Left renal pelvis (tissue), 4 donors: ENCODE data around the gene TIMM10B. TPM values are rescaled to one million over a fixed set of nuclear protein-coding genes. Genes with fewer than 3 reads are reported as not detected.

Source experiments
- DNase-seq, 4 donors: peaks; one replicate each; pipeline ENCODE4 v3.0.0-alpha.2; 2013; ENCODE audit warnings: low read depth in 4 of 4, low spot score in 3 of 4
- polyA plus RNA-seq, 4 donors: library from polyadenylated mRNA; unstranded; fragments of 120-200 nt; gene quantifications; one replicate each; pipeline ENCODE4 v1.2.1, GENCODE V29; 2013; ENCODE audit not compliant: insufficient read length in 4 of 4

TIMM10B gene, protein sequence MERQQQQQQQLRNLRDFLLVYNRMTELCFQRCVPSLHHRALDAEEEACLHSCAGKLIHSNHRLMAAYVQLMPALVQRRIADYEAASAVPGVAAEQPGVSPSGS
- 10 to 100 TPM; 25.5 to 39.3 (median 38.4) TPM for polyA plus RNA-seq

DNA sequence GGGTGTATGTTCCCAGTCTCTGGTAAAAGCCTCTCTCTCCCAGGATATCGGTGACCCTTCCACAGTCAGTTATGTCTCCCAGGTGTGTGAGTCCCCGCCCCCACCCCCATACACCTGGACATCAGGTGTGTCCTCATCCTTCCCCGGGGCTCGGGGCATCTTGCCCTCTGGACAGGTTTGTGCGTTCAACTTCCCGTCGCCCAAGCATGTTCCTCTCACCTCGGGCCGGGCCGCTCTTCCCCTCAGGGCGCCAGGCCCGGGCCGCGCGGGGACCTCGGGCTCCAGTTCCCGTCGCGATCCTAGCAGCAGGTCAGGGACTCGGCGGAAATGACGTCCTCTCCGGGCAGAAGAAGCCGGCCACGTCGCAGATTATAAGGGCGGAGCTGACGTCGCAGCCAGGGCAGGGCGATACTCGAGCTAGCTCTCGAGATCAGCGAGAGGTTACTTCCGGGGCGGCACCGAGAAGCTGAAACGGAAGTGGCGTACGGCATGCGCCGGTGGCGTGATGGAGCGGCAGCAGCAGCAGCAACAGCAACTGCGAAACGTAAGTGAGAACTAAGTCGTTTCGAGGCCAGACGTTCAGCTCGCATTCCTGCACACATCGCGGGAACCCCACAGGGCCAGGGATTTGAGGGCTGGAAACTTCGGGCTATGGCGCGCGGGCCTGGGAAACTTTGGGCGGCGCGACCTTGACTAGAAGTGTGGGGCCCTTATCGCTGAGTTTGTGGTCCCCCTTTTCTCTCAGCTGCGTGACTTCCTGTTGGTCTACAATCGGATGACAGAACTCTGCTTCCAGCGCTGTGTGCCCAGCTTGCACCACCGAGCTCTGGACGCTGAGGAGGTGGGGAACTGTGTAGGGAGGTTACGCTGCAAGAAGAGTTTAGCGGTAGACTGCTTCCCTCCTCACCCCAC lies at the start of gene TIMM10B, which contains the start of gene ARFIP2:
Gene TIMM10B (plus strand): TSS at position 490 of the 912 bp plus-strand sequence. CDS start 16 bp downstream, at position 506.
Gene ARFIP2 (minus strand): TSS at position 320 of the 912 bp plus-strand sequence. CDS start 910 bp downstream, outside the sequence.
- DNase-seq: peak; percentile 93 to 95 (median 94)

DNA sequence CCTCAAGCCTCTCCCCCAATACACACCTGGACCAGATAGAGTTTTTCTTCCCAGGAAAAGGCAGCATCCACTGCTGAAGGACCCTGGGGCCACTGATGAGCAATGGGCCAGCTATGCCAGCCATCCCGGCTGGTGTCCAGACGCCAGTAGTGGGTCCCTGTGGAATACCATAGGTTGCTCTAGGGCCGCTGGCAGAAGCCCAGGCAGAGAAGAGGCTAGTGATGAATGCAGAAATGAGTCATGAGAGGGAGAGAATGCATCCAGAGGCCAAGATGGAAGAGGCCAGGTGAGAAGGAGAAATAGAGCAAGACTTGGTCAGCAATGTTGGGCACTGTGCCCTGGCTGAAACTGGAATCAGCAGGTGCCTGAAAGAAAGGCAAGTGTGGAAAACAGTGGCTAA lies 49.4 kb upstream of the TIMM10B start:
- DNase-seq: no peak

DNA sequence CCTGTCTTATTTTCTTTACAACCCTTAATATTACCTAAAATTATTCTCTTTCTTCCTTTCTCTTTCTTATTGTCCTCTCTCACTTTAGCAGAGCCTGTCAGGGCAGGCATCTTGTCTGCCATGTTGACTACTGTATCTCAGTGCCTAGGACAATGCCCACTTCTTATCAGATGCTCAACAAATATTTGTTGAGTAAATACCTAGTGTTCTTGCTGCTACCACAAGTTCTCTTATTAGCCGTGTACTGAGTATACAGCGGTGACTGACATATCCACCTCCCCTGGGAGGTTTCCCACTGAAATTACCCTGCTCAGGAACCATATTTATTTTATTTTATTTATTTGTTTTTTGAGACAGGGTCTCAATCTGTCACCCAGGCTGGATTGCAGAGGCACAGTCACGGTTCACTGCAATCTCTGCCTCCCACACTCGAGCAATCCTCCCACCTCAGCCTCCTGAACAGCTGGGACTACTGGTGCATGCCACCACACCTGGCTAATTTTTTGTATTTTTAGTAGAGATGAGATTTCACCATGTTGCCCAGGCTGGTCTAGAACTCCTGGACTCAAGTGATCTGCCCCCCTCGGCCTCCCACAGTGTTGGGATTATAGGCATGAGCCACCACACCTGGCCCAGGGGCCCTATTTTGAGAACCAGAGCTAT lies 47.2 kb upstream of the TIMM10B start:
- DNase-seq: no peak

DNA sequence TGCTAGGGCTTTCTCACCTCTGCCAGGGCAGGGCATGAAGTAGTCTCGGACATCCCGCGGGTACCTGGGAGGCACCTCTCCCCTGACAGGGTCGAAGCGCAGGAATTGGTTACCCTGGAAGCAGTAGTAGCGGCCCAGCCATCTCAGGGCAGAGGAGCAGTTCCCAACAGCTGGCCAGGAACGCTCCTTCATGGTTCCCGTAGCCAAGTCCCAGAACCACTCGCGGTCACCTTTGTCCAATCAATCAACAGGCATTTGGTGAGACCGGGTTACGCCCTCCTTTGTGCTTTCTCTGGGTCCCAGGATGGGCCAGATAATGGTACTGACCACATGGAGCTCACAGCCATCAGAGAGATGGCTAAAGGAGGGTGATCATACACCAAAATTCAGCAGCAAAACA lies 43.9 kb upstream of the TIMM10B start:
- no peak for DNase-seq

DNA sequence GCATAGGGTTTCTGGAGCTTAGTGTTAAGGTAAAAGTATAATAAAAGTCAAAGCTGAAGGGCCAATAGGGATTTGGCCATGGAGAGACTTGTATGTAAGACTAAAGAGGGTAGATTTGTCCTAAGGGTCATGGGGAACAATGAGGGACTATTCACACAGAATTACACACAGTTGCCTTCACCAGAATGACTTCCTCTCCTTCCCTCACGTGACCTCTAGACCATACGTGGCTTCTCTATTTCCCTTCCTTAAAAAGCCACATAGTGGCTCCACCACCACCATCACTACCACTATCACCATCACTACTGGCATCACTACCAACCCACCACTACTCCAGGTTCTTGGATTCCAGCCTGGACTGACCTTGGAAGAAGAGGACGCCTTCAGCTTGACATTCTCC lies 43.3 kb upstream of the TIMM10B start:
- no peak for DNase-seq

DNA sequence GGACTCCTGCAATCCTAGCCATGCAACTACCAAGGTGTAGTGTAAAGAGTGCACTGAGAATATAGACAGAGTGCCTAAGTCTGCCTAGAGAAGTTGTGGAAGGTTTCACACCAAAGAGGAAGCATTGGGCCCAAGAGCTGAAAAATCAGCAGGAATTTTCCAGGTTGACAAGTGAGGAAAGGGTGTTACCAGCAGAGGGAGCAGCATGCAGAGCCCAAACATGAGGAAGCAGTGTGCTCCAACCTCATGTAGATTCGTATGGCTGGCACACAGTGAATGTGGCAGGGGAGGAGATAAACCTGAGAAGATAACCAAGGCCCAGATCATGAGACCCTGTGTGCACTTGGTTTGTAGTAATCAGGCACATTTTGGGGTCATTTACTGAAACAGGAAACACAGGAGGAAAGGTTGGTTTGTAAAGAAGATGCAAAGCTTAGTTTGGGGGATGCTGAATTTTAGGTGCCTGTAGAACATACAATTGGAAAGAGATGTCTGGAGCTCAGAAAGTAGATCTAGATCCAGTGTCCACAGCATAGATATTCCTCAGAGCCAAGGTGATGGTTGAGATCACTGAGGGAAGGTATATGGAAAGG lies 42.2 kb upstream of the TIMM10B start:
- no peak for DNase-seq

DNA sequence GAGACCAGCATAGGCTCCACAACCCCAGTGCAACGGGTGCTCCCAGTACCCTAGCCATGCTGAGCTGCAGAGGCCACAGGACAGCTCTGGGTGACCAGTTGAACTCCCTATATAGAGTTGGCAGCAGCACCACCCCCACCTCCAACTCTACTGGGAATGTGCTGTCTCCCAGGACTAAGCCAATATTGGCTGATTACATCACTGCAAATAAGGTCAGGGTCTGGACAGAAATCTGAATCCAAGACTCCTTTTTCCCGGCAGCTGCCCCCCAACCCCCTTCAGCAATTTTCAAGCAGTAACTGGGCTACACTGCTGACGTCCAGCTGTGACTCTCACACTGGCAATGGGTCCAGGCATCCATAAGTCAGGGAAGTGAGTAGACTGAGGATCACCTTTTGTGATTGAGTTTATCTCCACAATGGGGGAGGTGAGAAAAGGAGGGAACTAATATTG lies 40.4 kb upstream of the TIMM10B start, which contains the start of gene HPX:
Gene HPX (minus strand): TSS at position 82 of the 453 bp plus-strand sequence. CDS start 24 bp downstream, at position 58.
- no peak for DNase-seq

DNA sequence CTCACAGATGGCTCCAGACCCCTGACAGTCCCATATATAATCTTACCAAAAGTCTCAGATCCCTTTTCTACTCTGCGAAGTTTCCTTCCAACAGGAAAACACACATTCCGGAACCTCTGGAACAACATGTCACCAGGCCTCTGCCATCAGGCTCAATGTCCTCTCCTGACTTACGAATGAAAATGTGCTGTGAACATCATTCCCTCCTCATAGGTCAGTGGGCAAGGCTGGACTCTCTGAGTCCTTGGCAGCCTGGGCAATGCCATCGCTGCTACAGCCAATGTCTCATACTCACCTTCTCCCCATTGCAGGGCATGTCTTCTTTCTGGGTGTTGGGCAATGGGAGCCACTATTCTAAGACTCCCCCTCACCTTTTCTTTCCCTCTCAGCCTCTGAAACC lies 38.9 kb upstream of the TIMM10B start:
- DNase-seq: no peak

DNA sequence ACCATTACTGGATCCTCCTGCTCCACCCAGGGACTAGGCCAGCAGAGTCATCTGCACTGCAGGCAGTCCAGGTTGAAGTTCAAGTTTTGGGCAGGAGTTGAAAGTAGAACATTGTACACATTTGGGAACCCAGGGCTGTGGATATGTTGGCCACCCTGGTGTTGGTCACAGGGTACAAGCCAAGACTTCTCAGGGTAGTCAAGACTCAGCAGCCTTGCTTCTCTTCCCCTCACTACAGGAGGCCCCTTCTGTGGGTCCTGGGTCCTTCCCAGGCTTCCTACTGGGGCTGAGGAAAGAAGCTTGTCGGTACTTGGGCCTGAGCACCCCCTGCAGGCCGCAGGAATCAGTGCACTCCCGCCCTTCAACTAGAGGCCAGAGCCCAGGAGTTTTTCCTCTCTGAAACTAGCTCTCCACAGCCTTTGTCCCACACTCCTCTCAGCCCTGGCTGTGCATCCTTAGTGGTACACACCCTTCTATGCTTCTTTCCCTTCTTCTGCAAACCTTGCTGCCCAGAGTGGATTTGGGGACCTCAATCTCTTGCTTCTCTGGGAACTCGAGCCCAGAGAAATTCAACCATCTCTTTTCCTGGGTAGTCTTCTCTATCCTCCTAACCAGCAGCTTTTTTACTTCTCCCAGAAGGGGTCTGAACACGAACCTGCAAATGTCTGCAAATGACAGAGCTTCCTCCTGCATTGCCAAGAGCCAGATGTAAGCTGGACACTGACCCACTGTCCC lies 37.9 kb upstream of the TIMM10B start:
- no peak for DNase-seq

DNA sequence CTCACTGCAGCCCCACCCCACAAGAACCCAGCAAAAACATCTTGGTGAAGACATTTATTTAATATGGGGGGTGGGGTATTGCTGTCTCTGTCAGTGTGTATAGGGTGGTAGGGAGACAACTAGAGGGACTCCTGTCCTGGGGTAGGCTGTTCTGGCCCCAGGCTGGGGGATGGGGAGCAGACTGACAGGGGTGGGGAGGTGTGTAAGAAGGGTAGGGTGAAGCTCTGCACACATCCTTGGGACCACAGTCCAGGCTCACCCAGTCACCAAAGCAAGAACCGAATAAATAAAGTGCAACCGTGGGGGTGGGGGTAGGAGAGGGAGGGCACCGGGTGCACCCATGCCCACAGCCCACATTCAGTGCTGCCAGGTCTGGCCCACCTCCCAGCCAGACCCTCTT lies 32.7 kb upstream of the TIMM10B start:
- DNase-seq: no peak

DNA sequence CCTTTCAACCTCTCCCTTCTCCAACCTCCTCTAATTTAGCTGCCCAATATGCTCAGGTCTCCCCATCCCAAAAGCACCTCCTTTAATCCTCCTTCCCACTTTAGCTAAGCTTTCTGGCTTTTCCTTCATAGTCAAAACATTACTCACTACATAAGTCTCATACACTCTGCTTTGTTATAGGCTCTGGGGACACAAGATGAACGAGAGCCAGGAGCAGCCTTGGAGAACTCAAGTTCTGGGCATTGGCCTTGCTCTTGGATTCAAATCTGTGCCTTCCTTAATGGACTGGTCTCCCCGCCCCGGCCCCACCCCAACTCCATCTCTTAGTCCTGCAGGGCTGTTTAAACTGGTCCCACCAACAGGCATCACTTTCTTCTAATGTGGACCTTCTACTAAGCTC lies 29.1 kb upstream of the TIMM10B start:
- no peak for DNase-seq

DNA sequence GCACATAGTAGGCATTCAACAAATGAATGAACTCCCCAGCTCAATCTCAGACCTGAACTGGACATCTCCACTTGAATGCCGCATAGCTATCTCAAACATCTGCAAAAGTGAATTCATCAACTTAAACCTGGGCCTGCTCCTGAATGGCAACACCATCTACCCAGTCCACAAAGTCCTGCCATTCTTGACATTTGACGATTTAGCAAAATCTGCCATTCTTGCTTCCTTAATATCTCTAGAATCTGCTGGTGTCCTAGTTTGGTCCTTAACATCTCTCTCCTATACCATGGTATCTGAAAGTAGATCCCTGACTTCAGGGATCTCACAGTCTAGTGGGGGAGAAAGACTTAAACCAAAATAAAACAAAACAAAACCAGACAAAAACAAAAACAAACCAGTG lies 28.1 kb upstream of the TIMM10B start:
- no peak for DNase-seq

DNA sequence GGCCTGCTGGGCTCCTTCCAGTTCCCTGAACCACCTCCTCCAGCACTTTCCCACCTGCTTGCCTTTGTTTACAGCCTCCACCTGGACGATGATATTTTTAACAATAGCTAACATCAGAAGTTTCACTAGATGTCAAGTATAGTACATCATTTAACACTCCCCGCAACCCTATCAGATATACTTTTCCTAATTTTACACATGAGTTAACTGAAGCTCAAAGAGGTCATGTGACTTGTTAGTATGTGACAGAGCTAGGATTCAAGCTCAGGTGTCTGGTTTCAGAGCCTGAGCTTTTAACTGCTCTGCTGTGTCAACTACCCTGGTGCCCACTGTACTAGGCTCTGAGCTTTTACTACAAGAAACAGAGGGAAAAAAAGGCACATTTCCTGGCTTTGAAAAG lies 26.2 kb upstream of the TIMM10B start:
- no peak for DNase-seq

DNA sequence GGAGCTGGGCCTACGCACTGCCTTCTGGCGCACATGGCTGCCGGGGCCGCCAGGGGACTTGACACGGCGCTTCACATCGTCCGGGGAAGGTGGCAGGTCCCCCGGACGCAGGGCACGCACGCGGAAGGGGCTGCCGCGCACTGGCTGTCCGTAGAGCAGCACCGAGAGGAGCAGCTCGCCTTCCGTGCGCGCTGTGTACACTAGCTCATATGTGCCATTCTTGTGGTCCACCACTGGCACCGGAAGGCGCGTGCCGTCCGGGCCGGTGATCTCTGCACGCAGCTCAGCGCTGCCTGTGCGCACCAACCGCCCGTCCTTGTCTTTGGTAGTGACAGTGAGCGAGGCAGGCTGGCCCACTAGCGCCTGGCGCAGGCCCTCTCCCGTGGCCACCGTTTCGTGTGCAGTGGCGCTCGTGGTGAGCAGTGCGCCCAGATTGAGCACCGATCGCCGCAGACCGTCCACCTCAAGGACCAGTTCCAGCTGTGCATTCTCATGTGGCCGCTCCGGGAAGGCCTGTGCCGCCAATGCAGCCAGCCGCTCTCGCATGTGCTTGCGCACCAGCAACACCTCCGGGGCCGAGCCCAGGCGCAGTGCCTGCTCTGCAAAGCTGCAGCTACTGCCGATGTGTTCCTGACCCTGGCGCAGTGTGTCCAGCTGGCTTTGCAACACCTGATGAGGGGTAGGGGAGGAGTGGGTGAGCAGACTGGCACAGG lies 24.8 kb upstream of the TIMM10B start:
- DNase-seq: no peak

DNA sequence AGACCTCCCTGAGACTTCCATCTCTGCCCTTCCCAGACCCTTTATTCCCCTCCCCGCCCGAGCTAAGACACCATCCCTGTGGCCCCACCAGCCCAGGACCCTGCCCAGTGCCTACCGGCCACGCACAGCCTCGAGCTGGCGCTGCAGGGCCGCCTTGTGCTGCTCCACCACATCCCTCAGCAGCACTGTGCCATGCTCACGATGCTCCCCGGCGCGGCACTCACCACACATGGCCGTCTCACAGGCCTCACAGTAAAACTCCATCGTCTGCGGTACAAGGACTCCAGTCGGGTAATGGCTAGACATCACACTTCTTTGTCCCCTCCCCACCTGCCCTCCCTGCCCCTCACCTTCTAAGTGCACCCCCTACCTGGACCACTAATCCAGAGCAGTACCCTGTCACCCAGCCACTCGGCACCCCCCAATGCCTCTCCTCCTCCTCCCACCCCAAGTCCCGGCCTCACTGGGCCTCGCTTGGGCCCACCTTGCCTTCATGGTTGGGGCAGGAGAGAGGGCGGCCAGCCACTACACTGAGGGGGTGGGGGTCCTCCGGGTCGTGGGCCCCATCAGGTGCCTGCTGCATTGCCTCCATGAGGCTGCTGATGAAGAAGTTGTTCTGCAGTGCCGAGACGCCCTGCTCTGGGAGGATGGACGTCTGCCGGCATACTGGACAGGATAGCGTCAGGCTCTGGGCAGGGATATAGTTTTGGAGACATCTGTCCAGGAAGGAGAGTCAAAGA lies 23.6 kb upstream of the TIMM10B start:
- no peak for DNase-seq

DNA sequence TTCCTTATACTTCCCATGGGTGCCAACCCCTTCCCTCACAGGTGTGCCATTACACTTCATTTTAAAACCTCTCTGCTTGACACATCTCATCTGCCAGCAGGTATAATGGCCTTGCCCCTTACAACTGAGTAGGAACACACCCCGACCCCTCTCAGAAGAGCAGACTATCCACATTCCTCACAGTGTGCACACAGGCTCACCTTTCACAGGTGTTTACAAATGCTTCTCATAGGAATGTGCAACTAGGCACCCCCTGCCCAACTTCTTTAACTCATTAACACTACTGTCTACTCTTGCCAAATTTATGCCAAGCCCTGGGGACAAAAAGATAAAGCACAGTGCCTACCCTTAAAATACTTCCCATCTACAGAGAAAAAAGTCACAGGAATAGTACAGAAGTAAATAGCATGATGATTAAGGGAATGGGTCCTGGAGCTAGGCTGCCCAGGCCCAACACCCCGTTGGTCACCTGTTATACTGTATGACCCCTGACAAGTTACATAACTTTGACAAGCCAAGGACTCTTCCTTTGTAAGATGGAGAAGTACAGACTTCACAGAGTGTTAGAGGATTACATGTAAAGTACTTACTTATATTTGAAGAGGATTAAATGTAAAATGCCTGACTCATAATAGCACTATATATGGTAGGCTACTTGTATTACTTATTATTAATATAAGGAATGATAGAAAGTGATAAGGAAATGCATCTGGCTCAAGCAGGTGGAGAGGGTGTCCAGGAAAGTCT lies 22.8 kb upstream of the TIMM10B start:
- DNase-seq: no peak

DNA sequence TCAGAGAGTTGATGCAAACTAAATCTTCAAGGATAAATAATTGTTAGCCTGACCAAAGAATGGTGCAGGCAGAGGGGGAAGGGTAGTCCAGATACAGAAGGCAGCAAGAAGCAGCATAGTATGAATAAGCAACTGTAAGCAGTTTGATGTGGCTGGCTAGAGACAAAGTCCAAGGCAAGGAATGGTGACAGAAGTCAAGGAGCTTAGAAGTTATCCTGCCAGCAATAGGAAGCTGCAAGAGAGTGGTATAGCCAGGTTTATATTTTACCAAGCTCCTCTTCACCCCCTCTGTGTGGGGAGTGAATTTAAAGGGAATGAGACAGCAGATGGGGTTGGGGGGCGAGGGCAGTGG lies 22.2 kb upstream of the TIMM10B start:
- DNase-seq: no peak
